Brain pericyte (primary cell): Measurements from ENCODE around the gene ABLIM3.
"Not testable (repeated sequence)": the region's sequence is repeated elsewhere in the genome, so short reads cannot be mapped to it uniquely, and the experiment has no call there.

ENCODE experiments used
- DNase-seq: peaks from one replicate; pipeline ENCODE4 v3.0.0-alpha.2; 2012; ENCODE audit warnings: low read depth, low spot score

Gene ABLIM3

GRCh38 chr5:149257889-149258705 lies 116.8 kb downstream of the ABLIM3 start:
- no peak for DNase-seq

GRCh38 chr5:149260761-149261160 lies 119.5 kb downstream of the ABLIM3 start:
- no peak for DNase-seq

GRCh38 chr5:149261246-149261645 lies 120.0 kb downstream of the ABLIM3 start:
- DNase-seq: no peak

GRCh38 chr5:149262315-149262714 lies 121.0 kb downstream of the ABLIM3 start:
- no peak for DNase-seq

GRCh38 chr5:149264439-149265067 lies 123.3 kb downstream of the ABLIM3 start:
- no peak for DNase-seq

GRCh38 chr5:149265068-149265465 lies 123.8 kb downstream of the ABLIM3 start:
- no peak for DNase-seq

GRCh38 chr5:149265597-149265996 lies 124.3 kb downstream of the ABLIM3 start:
- DNase-seq: no peak

- DNase-seq: no peak
Measured at GRCh38 chr5:149267241-149267973, 126.1 kb downstream of the ABLIM3 start.

- DNase-seq: no peak
Measured at GRCh38 chr5:149268928-149269557, 127.8 kb downstream of the ABLIM3 start.

- DNase-seq: no peak
Measured at GRCh38 chr5:149271195-149271715, 130.0 kb downstream of the ABLIM3 start.

GRCh38 chr5:149271716-149272563 lies 130.6 kb downstream of the ABLIM3 start, which contains the start of gene AFAP1L1:
Gene AFAP1L1 (plus strand): TSS chr5:149271859. CDS start chr5:149271969, 110 bp downstream.
- no peak for DNase-seq

GRCh38 chr5:149272781-149273180 lies 131.5 kb downstream of the ABLIM3 start:
- DNase-seq: not testable (repeated sequence)

GRCh38 chr5:149273237-149273636 lies 131.9 kb downstream of the ABLIM3 start:
- DNase-seq: no peak

- no peak for DNase-seq
Measured at GRCh38 chr5:149273950-149274349, 132.7 kb downstream of the ABLIM3 start.

- no peak for DNase-seq
Measured at GRCh38 chr5:149274939-149275338, 133.6 kb downstream of the ABLIM3 start.

GRCh38 chr5:149277801-149278200 lies 136.5 kb downstream of the ABLIM3 start:
- DNase-seq: no peak

GRCh38 chr5:149278451-149279210 lies 137.3 kb downstream of the ABLIM3 start:
- DNase-seq: no peak

GRCh38 chr5:149279661-149280060 lies 138.4 kb downstream of the ABLIM3 start:
- DNase-seq: no peak

- DNase-seq: no peak
Measured at GRCh38 chr5:149280124-149280523, 138.8 kb downstream of the ABLIM3 start.

GRCh38 chr5:149280802-149281201 lies 139.5 kb downstream of the ABLIM3 start:
- DNase-seq: no peak
